ENCODE results near the gene LRRFIP2. TPM values are rescaled to one million over a fixed set of nuclear protein-coding genes. Genes with fewer than 3 reads are reported as not detected.
"Not testable (repeated sequence)": the region's sequence is repeated elsewhere in the genome, so short reads cannot be mapped to it uniquely, and the experiment has no call there.

LRRFIP2 gene
- total RNA-seq (100 to 1,000 TPM in 7 of 9 donors, 10 to 100 TPM in 2; 85.5 to 161 (median 114) TPM), polyA plus RNA-seq (10 to 100 TPM; 67.7 to 94.4 TPM)
- long read RNA-seq, donor 1, transcript LRRFIP2-220 (3 exons, 409 nt) = major isoform, 5 of 244 reads
- long read RNA-seq, donor 1, partial matches to known transcripts = 48 of 244 reads
- long read RNA-seq, donor 1, other reads (novel, unspliced or antisense) = 184 of 244 reads
- long read RNA-seq, donor 2, transcript LRRFIP2-220 (3 exons, 409 nt) = minor isoform, 6 of 811 reads
- long read RNA-seq, donor 2, transcript LRRFIP2-205 (15 exons, 2,522 nt) = major isoform, 12 of 811 reads
- long read RNA-seq, donor 2, partial matches to known transcripts = 371 of 811 reads
- long read RNA-seq, donor 2, other reads (novel, unspliced or antisense) = 414 of 811 reads
- long read RNA-seq, donor 3, partial matches to known transcripts = 50 of 260 reads
- long read RNA-seq, donor 3, other reads (novel, unspliced or antisense) = 204 of 260 reads

GRCh38 chr3:37174532-37175126 is at the start of gene LRRFIP2:
TSS of gene LRRFIP2 (minus strand) at chr3:37174582. CDS start at chr3:37148983, 25,599 bp downstream.
- ATAC-seq (no peak), DNase-seq (no peak)
- intact Hi-C loops (cut with DNase I) = loop anchor here in 2 of 10 donors (5.0 kb wide), 2 partner anchors 37 to 57 kb away; no protein-coding TSS in a partner anchor
- H3K27ac ChIP-seq = peak within 1 kb of the TSS; percentile 88 to 99 (median 98)
- H3K4me1 ChIP-seq = peaks cover 6 to 79% (median 57%) of the 10 kb centered on the region in 12 donors
- 6 to 8% (median 7%) methylated on average over 5 of the region's 5 CpGs for WGBS, 4 donors
- peaks cover 0 to 33% (median 19%) of the 10 kb centered on the region in 9 donors for H3K36me3 ChIP-seq
- peak within 1 kb of the TSS; percentile 86 to 99 (median 96) for H3K4me3 ChIP-seq
- TF ChIP-seq POLR2A (IDR thresholded peaks at IDR 0.05) = no peak
- TF ChIP-seq CTCF (IDR thresholded peaks at IDR 0.05) = no peak
- H3K9me3 ChIP-seq = no peaks in the 10 kb centered on the region
- no peaks in the 10 kb centered on the region for H3K27me3 ChIP-seq

- 75 to 84% (median 78%) methylated on average over 1 of the region's 1 CpG for WGBS, 4 donors
These were observed 49.2 kb upstream of the LRRFIP2 start for GRCh38 chr3:37223576-37223975.

GRCh38 chr3:37223141-37223558 is 48.8 kb upstream of the LRRFIP2 start:
- TF ChIP-seq CTCF (IDR thresholded peaks at IDR 0.05) (no peak), POLR2A (IDR thresholded peaks at IDR 0.05) (no peak)
- Histone ChIP-seq H3K4me1 (peaks cover 0 to 4% (median 0%) of the 10 kb centered on the region in 12 donors), H3K27me3 (no peaks in the 10 kb centered on the region), H3K36me3 (no peaks in the 10 kb centered on the region), H3K9me3 (no peaks in the 10 kb centered on the region), H3K4me3 (no peak overlapping the region), H3K27ac (no peak overlapping the region)
- ATAC-seq (no peak), DNase-seq (no peak)
- intact Hi-C loops (cut with DNase I) = no loop called here

More at GRCh38 chr3:37223576-37223975, 49.2 kb upstream of the LRRFIP2 start:
- Histone ChIP-seq H3K27ac (no peak overlapping the region), H3K4me3 (no peak overlapping the region), H3K4me1 (no peaks in the 10 kb centered on the region), H3K27me3 (no peaks in the 10 kb centered on the region), H3K36me3 (no peaks in the 10 kb centered on the region), H3K9me3 (no peaks in the 10 kb centered on the region)
- DNase-seq (no peak), ATAC-seq (no peak)
- no peak for TF ChIP-seq POLR2A (IDR thresholded peaks at IDR 0.05)
- no peak for TF ChIP-seq CTCF (IDR thresholded peaks at IDR 0.05)
- intact Hi-C loops (cut with DNase I) = no loop called here

- H3K4me1 ChIP-seq; DNase-seq; H3K27ac ChIP-seq; H3K27me3 ChIP-seq; ATAC-seq; intact Hi-C loops (cut with DNase I); H3K4me3 ChIP-seq; H3K9me3 ChIP-seq; H3K36me3 ChIP-seq: not testable (repeated sequence)
- 90 to 98% (median 96%) methylated on average over 2 of the region's 2 CpGs for WGBS, 4 donors
These were observed 48.2 kb upstream of the LRRFIP2 start for GRCh38 chr3:37222542-37222941.

All from heart left ventricle (tissue), 16 donors.